BE2C (cell line): ENCODE measurements around the gene ADGRF1.

Experiments
- DNase-seq: peaks from one replicate; pipeline ENCODE4 v3.0.0-alpha.2; 2020
- H3K27me3 ChIP-seq: fragments of 250-450 bp; sonication (Bioruptor Pico); 2 replicates; pipeline ENCODE4 v1.5.1; 2020; ENCODE audit warnings: mild to moderate bottlenecking
- H3K36me3 ChIP-seq: fragments of 250-450 bp; sonication (Bioruptor Pico); 2 replicates; pipeline ENCODE4 v1.5.1; 2020; ENCODE audit warnings: mild to moderate bottlenecking
- H3K4me1 ChIP-seq: fragments of 250-450 bp; sonication (Bioruptor Pico); 2 replicates; pipeline ENCODE4 v1.5.1; 2020
- H3K4me3 ChIP-seq: 2 replicates; pipeline ENCODE4 v1.5.1; 2011; ENCODE audit warnings: low read depth, low read length
- H3K9me3 ChIP-seq: fragments of 250-450 bp; sonication (Bioruptor Pico); 2 replicates; pipeline ENCODE4 v1.5.1; 2020
- TF ChIP-seq, protein P1 (sequence below): IDR thresholded peaks from 2 replicates; pipeline ENCODE4 v1.5.1; 2012; ENCODE audit warnings: mild to moderate bottlenecking, low read depth, low read length

The ADGRF1 gene

DNA sequence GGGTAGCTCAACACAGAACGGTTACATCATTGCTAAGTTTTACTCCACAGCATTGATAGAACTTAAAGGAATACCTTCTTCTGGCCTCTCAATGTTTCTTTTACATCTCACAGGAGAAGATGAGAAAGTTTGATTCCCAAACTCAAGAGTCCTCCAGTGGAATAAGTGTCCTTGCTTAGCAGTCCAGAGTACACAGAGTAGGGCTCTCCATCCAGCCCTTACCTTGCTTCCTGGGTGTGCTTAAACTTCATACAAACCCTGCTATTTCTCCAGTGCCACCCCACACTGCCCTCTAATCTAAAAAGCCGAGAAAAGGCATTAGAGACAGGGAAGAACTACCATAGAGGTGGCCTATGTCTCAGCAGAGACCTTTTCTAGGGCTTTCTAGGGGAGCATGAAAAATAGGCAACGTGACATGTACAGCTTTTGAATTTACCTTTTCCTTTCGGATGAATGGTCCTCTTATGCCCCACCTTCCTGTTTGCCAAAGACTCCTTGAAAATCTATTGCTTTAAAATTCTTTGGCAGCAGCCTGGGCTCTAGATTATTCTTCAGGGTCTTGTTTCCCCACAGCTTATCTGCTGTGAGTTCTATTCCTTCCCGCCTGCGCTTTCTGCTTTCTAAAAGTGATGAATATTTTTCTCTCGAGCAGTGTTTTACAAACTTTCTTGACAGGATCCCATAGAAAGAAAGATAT lies 12.1 kb downstream of the ADGRF1 start:
- H3K36me3 ChIP-seq: no peaks in the 10 kb centered on the region
- H3K9me3 ChIP-seq: no peaks in the 10 kb centered on the region
- TF ChIP-seq, protein P1, sequence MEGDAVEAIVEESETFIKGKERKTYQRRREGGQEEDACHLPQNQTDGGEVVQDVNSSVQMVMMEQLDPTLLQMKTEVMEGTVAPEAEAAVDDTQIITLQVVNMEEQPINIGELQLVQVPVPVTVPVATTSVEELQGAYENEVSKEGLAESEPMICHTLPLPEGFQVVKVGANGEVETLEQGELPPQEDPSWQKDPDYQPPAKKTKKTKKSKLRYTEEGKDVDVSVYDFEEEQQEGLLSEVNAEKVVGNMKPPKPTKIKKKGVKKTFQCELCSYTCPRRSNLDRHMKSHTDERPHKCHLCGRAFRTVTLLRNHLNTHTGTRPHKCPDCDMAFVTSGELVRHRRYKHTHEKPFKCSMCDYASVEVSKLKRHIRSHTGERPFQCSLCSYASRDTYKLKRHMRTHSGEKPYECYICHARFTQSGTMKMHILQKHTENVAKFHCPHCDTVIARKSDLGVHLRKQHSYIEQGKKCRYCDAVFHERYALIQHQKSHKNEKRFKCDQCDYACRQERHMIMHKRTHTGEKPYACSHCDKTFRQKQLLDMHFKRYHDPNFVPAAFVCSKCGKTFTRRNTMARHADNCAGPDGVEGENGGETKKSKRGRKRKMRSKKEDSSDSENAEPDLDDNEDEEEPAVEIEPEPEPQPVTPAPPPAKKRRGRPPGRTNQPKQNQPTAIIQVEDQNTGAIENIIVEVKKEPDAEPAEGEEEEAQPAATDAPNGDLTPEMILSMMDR: no peak
- no peak overlapping the region for H3K4me3 ChIP-seq
- peaks cover 32% of the 10 kb centered on the region for H3K27me3 ChIP-seq
- H3K4me1 ChIP-seq: no peaks in the 10 kb centered on the region
- no peak for DNase-seq

DNA sequence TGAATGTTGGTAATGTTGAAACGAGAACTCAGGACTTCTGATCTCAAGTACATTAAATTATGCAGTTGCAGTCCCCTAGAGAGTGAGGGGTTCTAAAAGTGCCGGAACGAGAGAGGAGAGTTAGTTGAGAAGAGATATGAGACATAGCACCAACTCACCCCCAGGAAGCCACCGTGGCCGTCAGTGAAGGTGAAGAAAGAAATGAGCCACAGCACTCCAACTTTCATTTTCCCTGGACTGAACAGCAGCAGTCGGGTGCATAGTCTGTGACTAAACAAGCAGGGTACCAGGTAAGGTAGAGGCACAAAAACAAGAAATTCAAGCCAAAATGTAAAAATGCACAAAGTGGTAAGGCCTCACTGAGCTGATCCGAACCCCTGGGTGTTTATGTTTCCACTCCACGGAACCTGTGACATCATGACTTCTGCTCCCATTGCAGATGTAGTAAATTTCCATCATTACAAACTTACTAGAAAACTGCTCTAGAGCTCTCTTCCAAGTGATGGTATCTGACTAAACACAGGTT lies 13.2 kb downstream of the ADGRF1 start:
- Histone ChIP-seq H3K4me1 (no peaks in the 10 kb centered on the region), H3K36me3 (no peaks in the 10 kb centered on the region), H3K4me3 (no peak overlapping the region), H3K27me3 (peaks cover 24% of the 10 kb centered on the region), H3K9me3 (no peaks in the 10 kb centered on the region)
- TF ChIP-seq, protein P1: no peak
- DNase-seq: no peak

DNA sequence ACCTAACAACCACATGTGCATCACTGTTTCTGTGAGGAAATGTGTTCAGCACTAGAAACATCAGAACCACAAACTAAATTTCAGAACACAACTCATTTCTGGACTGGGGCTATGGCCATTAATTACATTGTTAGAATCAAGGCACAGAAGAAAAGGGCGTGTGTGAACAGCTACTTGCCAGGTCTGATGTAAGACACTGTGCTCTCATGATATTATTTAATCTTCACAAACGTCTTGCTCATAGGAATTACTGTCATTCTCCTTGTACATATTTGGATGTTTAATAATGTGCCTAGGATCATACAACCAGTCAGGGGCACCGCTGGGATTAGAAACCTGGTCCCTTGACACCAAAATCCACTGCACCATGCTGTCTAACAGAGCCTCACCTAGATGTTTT lies 14.8 kb downstream of the ADGRF1 start:
- no peak for DNase-seq
- no peaks in the 10 kb centered on the region for H3K4me1 ChIP-seq
- no peaks in the 10 kb centered on the region for H3K9me3 ChIP-seq
- H3K27me3 ChIP-seq: peaks cover 19% of the 10 kb centered on the region
- TF ChIP-seq, protein P1: no peak
- no peak overlapping the region for H3K4me3 ChIP-seq
- no peaks in the 10 kb centered on the region for H3K36me3 ChIP-seq

DNA sequence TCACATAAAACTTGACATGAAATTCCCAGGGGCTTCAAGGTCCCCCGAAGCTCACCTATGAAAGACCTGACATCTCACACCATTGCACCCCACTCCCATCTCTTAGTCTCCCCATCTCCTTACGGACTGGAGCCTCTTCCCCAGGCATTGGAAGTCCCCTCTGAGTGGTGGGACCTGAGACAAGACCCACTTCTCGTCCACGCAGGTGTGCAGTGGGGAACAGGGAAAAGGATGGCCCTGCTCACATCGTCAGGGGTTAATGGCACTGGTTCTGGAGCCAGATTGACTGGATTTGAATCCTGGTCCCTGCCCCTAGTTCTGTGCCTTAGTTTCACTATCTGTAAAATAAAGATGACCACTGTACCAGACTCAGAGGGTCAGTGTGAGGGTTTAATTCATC lies 15.5 kb downstream of the ADGRF1 start:
- Histone ChIP-seq H3K9me3 (no peaks in the 10 kb centered on the region), H3K4me3 (no peak overlapping the region), H3K36me3 (no peaks in the 10 kb centered on the region), H3K27me3 (peaks cover 19% of the 10 kb centered on the region), H3K4me1 (no peaks in the 10 kb centered on the region)
- DNase-seq: no peak
- TF ChIP-seq, protein P1: no peak

DNA sequence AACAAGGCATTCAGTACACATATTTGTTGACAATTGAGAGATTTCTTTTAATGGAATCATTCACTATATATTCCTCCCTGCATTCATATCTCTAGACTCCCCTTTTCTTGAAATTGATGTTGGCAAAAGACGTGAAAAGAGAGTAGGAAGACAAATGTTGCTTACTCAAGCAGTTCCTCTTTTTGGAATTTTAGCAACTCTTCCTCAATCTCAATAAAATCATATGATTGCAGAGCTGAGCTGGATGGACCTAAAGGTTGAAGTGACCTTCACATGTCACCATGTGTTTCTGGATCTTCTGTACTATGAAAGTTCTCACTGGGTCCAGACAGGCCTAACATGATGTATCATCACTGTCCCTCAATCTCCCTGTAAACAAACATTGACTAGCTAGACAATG lies 18.6 kb downstream of the ADGRF1 start:
- TF ChIP-seq, protein P1: no peak
- H3K36me3 ChIP-seq: no peaks in the 10 kb centered on the region
- no peak for DNase-seq
- peaks cover 29% of the 10 kb centered on the region for H3K27me3 ChIP-seq
- H3K4me1 ChIP-seq: no peaks in the 10 kb centered on the region
- H3K4me3 ChIP-seq: no peak overlapping the region
- no peaks in the 10 kb centered on the region for H3K9me3 ChIP-seq

DNA sequence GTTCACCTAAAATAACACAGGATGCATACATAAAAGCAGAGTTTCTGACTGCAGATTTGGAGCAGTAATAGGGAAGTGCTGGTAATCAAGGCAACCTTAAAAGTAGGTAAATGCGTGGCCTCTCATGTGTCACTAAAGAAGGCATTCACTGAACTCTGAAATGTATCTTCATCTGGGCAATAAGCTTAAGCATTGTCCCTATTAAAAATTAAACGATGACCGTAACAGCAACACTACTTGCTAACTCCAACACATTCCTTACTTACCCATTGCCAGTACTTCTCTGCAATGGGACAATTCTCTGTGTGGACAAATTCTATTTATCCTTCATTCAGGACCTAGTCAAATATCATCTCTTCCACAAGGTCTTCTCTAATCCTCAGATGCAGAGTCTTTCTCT lies 19.9 kb downstream of the ADGRF1 start:
- TF ChIP-seq, protein P1: no peak
- Histone ChIP-seq H3K4me1 (no peaks in the 10 kb centered on the region), H3K36me3 (no peaks in the 10 kb centered on the region), H3K4me3 (no peak overlapping the region), H3K9me3 (no peaks in the 10 kb centered on the region), H3K27me3 (peaks cover 23% of the 10 kb centered on the region)
- DNase-seq: no peak
